PC-9 (cell line): ENCODE measurements around the gene TAS2R40. TPM values are rescaled to one million over a fixed set of nuclear protein-coding genes. Genes with fewer than 3 reads are reported as not detected.
A peak's percentile ranks its signal among the peaks of the same experiment; 100 is the strongest.

Experiments used
- BruUV-seq: library from RNA; stranded (reverse); fragments of 400-500 nt; replicated peaks from 2 replicates; lab custom pipeline; 2021; lab: Mats Ljungman, UMichigan
- CTCF ChIA-PET: fragments of 300-600 bp; sonication (Branson Sonifier 250); formaldehyde crosslinking; loops from one replicate; lab custom pipeline; 2022; ENCODE audit warnings: antibody characterized with exemption; lab: Charles Lee
- POLR2A ChIA-PET: fragments of 300-600 bp; sonication (Branson Sonifier 250); formaldehyde crosslinking; loops from one replicate; lab custom pipeline; 2022; ENCODE audit warnings: antibody characterized with exemption; ENCODE audit not compliant: unreplicated experiment; lab: Charles Lee
- DNase-seq, 2 experiments: peaks; one replicate each; pipeline versions ENCODE4 v3.0.0 to v3.0.0-alpha.2; 2015 to 2022; ENCODE audit warnings: mixed read lengths in 1 of 2
- H2AFZ ChIP-seq: fragments of 200-600 bp; sonication (generic); 2 replicates; pipeline ENCODE4 v1.8.1; 2017; ENCODE audit warnings: antibody characterized with exemption
- H3F3A ChIP-seq: fragments of 200-600 bp; sonication (generic); 2 replicates; pipeline ENCODE4 v1.8.1; 2017; ENCODE audit warnings: antibody characterized with exemption, mild to moderate bottlenecking, low read depth; ENCODE audit not compliant: insufficient read depth
- H3K27ac ChIP-seq: fragments of 200-600 bp; sonication (generic); 2 replicates; pipeline ENCODE4 v1.6.1; 2016; ENCODE audit warnings: mixed run types
- H3K27me3 ChIP-seq: fragments of 200-600 bp; sonication (generic); 2 replicates; pipeline ENCODE4 v1.6.1; 2016; ENCODE audit warnings: low read depth, mixed run types; ENCODE audit not compliant: insufficient read depth
- H3K36me3 ChIP-seq: fragments of 200-600 bp; sonication (generic); 2 replicates; pipeline ENCODE4 v1.6.1; 2016; ENCODE audit warnings: low read depth, mixed run types
- H3K4me1 ChIP-seq: fragments of 200-600 bp; sonication (generic); replicated peaks from 2 replicates; pipeline ENCODE4 v1.6.1; 2016; ENCODE audit warnings: mixed run types; ENCODE audit not compliant: insufficient read depth
- H3K4me2 ChIP-seq: fragments of 200-600 bp; sonication (generic); 2 replicates; pipeline ENCODE4 v1.6.1; 2017; ENCODE audit warnings: mixed run types
- H3K4me3 ChIP-seq: fragments of 200-600 bp; sonication (generic); 2 replicates; pipeline ENCODE4 v1.6.1; 2016; ENCODE audit warnings: mixed run types
- H3K79me2 ChIP-seq: fragments of 200-600 bp; sonication (generic); 2 replicates; pipeline ENCODE4 v1.6.1; 2017; ENCODE audit warnings: low read depth, mixed run types
- H3K9me2 ChIP-seq: fragments of 200-600 bp; sonication (generic); 2 replicates; pipeline ENCODE4 v1.8.1; 2017; ENCODE audit warnings: mild to moderate bottlenecking; ENCODE audit not compliant: insufficient read depth
- H3K9me3 ChIP-seq: fragments of 200-600 bp; sonication (generic); 2 replicates; pipeline ENCODE4 v1.8.1; 2016; ENCODE audit warnings: low read depth; ENCODE audit not compliant: insufficient read depth
- H4K20me1 ChIP-seq: fragments of 200-600 bp; sonication (generic); 2 replicates; pipeline ENCODE4 v1.8.1; 2017; ENCODE audit not compliant: insufficient read depth
- CTCF ChIP-seq: fragments of 200-600 bp; sonication (generic); conservative IDR thresholded peaks from 2 replicates; pipeline ENCODE4 v1.6.1; 2017; ENCODE audit warnings: mixed run types, antibody characterized with exemption, mild to moderate bottlenecking, moderate library complexity
- EZH2 ChIP-seq: fragments of 200-600 bp; sonication (generic); IDR thresholded peaks from 2 replicates; pipeline ENCODE4 v1.8.0; 2017; ENCODE audit warnings: antibody characterized with exemption, low read depth
- intact Hi-C: fragments of 100-400 bp; cut with micrococcal nuclease; formaldehyde crosslinking; loops from one replicate; pipeline ENCODE4 v1.10.0; 2022; ENCODE audit not compliant: unreplicated experiment
- total RNA-seq: library from RNA; stranded (reverse); gene quantifications from 2 replicates; pipeline ENCODE4 v1.2.3, GENCODE V29; 2021

Gene TAS2R40
- total RNA-seq, 1 experiment from 2014 or later = not detected

- intact Hi-C loops = loop anchor here (10.0 kb wide), 1 partner anchor 267 kb away; no protein-coding TSS in a partner anchor
- ChIA-PET CTCF (interaction anchor here (0.6 kb wide), 1 partner anchor 13 kb away, joined by 3 read pairs; no protein-coding TSS in a partner anchor), POLR2A (interaction anchor here (0.5 kb wide), 1 partner anchor 937 kb away, joined by 27 read pairs; no protein-coding TSS in a partner anchor)
Measured at GRCh38 chr7:143237366-143237765, 15.5 kb downstream of the TAS2R40 start.

GRCh38 chr7:143238289-143238980 lies 16.6 kb downstream of the TAS2R40 start:
- BruUV-seq = no TSS peak
- no peaks in the 10 kb centered on the region for H4K20me1 ChIP-seq
- no peak for TF ChIP-seq EZH2
- TF ChIP-seq CTCF = no peak
- intact Hi-C loops = loop anchor here (10.0 kb wide), 1 partner anchor 266 kb away; no protein-coding TSS in a partner anchor
- peaks cover 9% of the 10 kb centered on the region; the same call in 1 of the 2 replicates for H3K9me3 ChIP-seq
- CTCF ChIA-PET = no interaction called here
- no peaks in the 10 kb centered on the region for H3K27me3 ChIP-seq
- H2AFZ ChIP-seq = no peak overlapping the region
- no peaks in the 10 kb centered on the region for H3K79me2 ChIP-seq
- H3K36me3 ChIP-seq = no peaks in the 10 kb centered on the region
- H3K4me3 ChIP-seq = no peak overlapping the region
- H3K4me1 ChIP-seq = peaks cover 35% of the 10 kb centered on the region
- peaks cover 11% of the 10 kb centered on the region for H3F3A ChIP-seq
- no peak for DNase-seq
- no peak overlapping the region for H3K4me2 ChIP-seq
- H3K9me2 ChIP-seq = no peaks in the 10 kb centered on the region
- POLR2A ChIA-PET = no interaction called here
- no peak overlapping the region for H3K27ac ChIP-seq

More at GRCh38 chr7:143237366-143237765, 15.5 kb downstream of the TAS2R40 start:
- H2AFZ ChIP-seq = no peak overlapping the region
- H3K4me2 ChIP-seq = no peak overlapping the region
- peaks cover 9% of the 10 kb centered on the region; the same call in 1 of the 2 replicates for H3K9me3 ChIP-seq
- no peaks in the 10 kb centered on the region for H3K79me2 ChIP-seq
- TF ChIP-seq CTCF (no peak), EZH2 (no peak)
- H3K4me1 ChIP-seq = peaks cover 35% of the 10 kb centered on the region
- no peak overlapping the region for H3K27ac ChIP-seq
- no peaks in the 10 kb centered on the region for H3K27me3 ChIP-seq
- no peaks in the 10 kb centered on the region for H3K9me2 ChIP-seq
- no TSS peak for BruUV-seq
- DNase-seq = no peak
- H3K36me3 ChIP-seq = no peaks in the 10 kb centered on the region
- H3K4me3 ChIP-seq = no peak overlapping the region
- H4K20me1 ChIP-seq = no peaks in the 10 kb centered on the region
- H3F3A ChIP-seq = peaks cover 11% of the 10 kb centered on the region

- POLR2A ChIA-PET = interaction anchor here (0.5 to 0.8 kb wide), 4 partner anchors 50 to 62 kb away, joined by 4 to 30 read pairs (median 8); no protein-coding TSS in a partner anchor
Measured at GRCh38 chr7:143239813-143240212, 18.0 kb downstream of the TAS2R40 start.

More at GRCh38 chr7:143239813-143240212, 18.0 kb downstream of the TAS2R40 start:
- H3K36me3 ChIP-seq = no peaks in the 10 kb centered on the region
- peak in 1 of 2 experiments; percentile 76 for DNase-seq
- no peaks in the 10 kb centered on the region for H3K27me3 ChIP-seq
- H3K4me2 ChIP-seq = peak overlapping the region; percentile 66
- H3K4me1 ChIP-seq = peaks cover 47% of the 10 kb centered on the region
- intact Hi-C loops = loop anchor here (1.0 to 10.0 kb wide), 8 partner anchors 48 to 885 kb away; partner anchors contain the start of genes CASP2, EPHA1, OR2A14 and ZYX
- peaks cover 15% of the 10 kb centered on the region for H3F3A ChIP-seq
- no peaks in the 10 kb centered on the region for H4K20me1 ChIP-seq
- BruUV-seq = no TSS peak
- CTCF ChIA-PET = interaction anchor here (0.6 to 2.0 kb wide), 16 partner anchors 9 to 798 kb away, joined by 3 to 25 read pairs (median 5); partner anchors contain the start of genes CASP2 and GSTK1
- H3K79me2 ChIP-seq = no peaks in the 10 kb centered on the region
- no peak for TF ChIP-seq CTCF
- peaks cover 9% of the 10 kb centered on the region; the same call in 1 of the 2 replicates for H3K9me3 ChIP-seq
- peak overlapping the region; percentile 80 for H3K27ac ChIP-seq
- no peaks in the 10 kb centered on the region for H3K9me2 ChIP-seq
- H3K4me3 ChIP-seq = peak overlapping the region; percentile 11; the same call in 1 of the 2 replicates
- H2AFZ ChIP-seq = no peak overlapping the region
